GM23248 (cell line): Measurements from ENCODE around the gene FLVCR1. TPM values are rescaled to one million over a fixed set of nuclear protein-coding genes. Genes with fewer than 3 reads are reported as not detected.

Experiments
- DNase-seq: peaks from one replicate; pipeline ENCODE4 v3.0.0-alpha.2; 2015
- H2AFZ ChIP-seq: fragments of 200-600 bp; sonication (generic); 2 replicates; pipeline ENCODE4 v1.6.1; 2016; ENCODE audit warnings: antibody characterized with exemption
- H3F3A ChIP-seq: fragments of 200-600 bp; sonication (generic); 2 replicates; pipeline ENCODE4 v1.6.1; 2016; ENCODE audit warnings: mild to moderate bottlenecking, antibody characterized with exemption, mixed run types; ENCODE audit not compliant: insufficient read depth
- H3K27ac ChIP-seq: fragments of 200-600 bp; sonication (generic); 2 replicates; pipeline ENCODE4 v1.5.1; 2016; ENCODE audit warnings: mild to moderate bottlenecking
- H3K27me3 ChIP-seq: fragments of 200-600 bp; sonication (generic); replicated peaks from 2 replicates; pipeline ENCODE4 v1.6.1; 2016; ENCODE audit warnings: mild to moderate bottlenecking; ENCODE audit not compliant: insufficient read depth
- H3K36me3 ChIP-seq: fragments of 200-600 bp; sonication (generic); 2 replicates; pipeline ENCODE4 v1.6.1; 2016; ENCODE audit warnings: low read depth, mild to moderate bottlenecking
- H3K4me1 ChIP-seq: fragments of 200-600 bp; sonication (generic); 2 replicates; pipeline ENCODE4 v1.6.1; 2016; ENCODE audit warnings: mild to moderate bottlenecking; ENCODE audit not compliant: insufficient read depth
- H3K4me2 ChIP-seq: fragments of 200-600 bp; sonication (generic); one replicate; pipeline ENCODE4 v1.6.1; 2016; ENCODE audit warnings: mild to moderate bottlenecking; ENCODE audit not compliant: unreplicated experiment
- H3K4me3 ChIP-seq: fragments of 200-600 bp; sonication (generic); 2 replicates; pipeline ENCODE4 v1.5.1; 2016; ENCODE audit warnings: mild to moderate bottlenecking
- H3K79me2 ChIP-seq: fragments of 200-600 bp; sonication (generic); 2 replicates; pipeline ENCODE4 v1.6.1; 2016; ENCODE audit warnings: mild to moderate bottlenecking; ENCODE audit not compliant: insufficient read depth
- H3K9ac ChIP-seq: fragments of 200-600 bp; sonication (generic); 2 replicates; pipeline ENCODE4 v1.6.1; 2016; ENCODE audit warnings: mild to moderate bottlenecking
- H3K9me2 ChIP-seq: fragments of 200-600 bp; sonication (generic); 2 replicates; pipeline ENCODE4 v1.6.1; 2016; ENCODE audit warnings: mixed run types, mild to moderate bottlenecking, moderate library complexity; ENCODE audit not compliant: insufficient read depth
- H3K9me3 ChIP-seq: fragments of 200-600 bp; sonication (generic); one replicate; pipeline ENCODE4 v1.6.1; 2017; ENCODE audit warnings: low read depth
- H4K20me1 ChIP-seq: fragments of 200-600 bp; sonication (generic); 2 replicates; pipeline ENCODE4 v1.6.0; 2016; ENCODE audit not compliant: insufficient read depth
- EZH2 ChIP-seq: fragments of 200-600 bp; sonication (generic); IDR thresholded peaks from 2 replicates; pipeline ENCODE4 v1.6.1; 2018; ENCODE audit warnings: antibody characterized with exemption, mild to moderate bottlenecking; ENCODE audit not compliant: insufficient read depth, poor library complexity, severe bottlenecking
- EZH2phosphoT487 ChIP-seq: fragments of 200-600 bp; sonication (generic); IDR thresholded peaks from 2 replicates; pipeline ENCODE4 v1.6.1; 2018; ENCODE audit warnings: antibody characterized with exemption, moderate library complexity, mild to moderate bottlenecking, low read depth; ENCODE audit not compliant: insufficient read depth
- WGBS, 2 experiments: methylation state at CpG; one replicate each; pipeline ENCODE4 v1.1.6; 2015 to 2017; ENCODE audit warnings: low lambda C conversion rate in 2 of 2, low coverage in 1 of 2; ENCODE audit errors: missing lambda C conversion rate in 2 of 2; 5-methylcytosine and 5-hydroxymethylcytosine counted together
- in situ Hi-C: fragments of 300-500 bp; cut with MboI; formaldehyde crosslinking; loops from 2 replicates; pipeline ENCODE4 v1.15.0; 2020
- polyA plus RNA-seq: library from polyadenylated mRNA; unstranded; fragments of >200 nt; fragmentation: Nextera tagmentation; extraction: Ambion mirVana; gene quantifications from 2 replicates; pipeline ENCODE4 v1.2.1, GENCODE V29; 2016
- total RNA-seq: library from RNA; depleted of rRNA; stranded (reverse); fragments of >200 nt; shearing (Covaris generic); gene quantifications from 2 replicates; pipeline ENCODE4 v1.2.3, GENCODE V29; 2014; rRNA removed

Gene FLVCR1
- total RNA-seq (2.3 and 4.2 TPM in 2 replicates), polyA plus RNA-seq (0.81 and 0.86 TPM in 2 replicates)

DNA sequence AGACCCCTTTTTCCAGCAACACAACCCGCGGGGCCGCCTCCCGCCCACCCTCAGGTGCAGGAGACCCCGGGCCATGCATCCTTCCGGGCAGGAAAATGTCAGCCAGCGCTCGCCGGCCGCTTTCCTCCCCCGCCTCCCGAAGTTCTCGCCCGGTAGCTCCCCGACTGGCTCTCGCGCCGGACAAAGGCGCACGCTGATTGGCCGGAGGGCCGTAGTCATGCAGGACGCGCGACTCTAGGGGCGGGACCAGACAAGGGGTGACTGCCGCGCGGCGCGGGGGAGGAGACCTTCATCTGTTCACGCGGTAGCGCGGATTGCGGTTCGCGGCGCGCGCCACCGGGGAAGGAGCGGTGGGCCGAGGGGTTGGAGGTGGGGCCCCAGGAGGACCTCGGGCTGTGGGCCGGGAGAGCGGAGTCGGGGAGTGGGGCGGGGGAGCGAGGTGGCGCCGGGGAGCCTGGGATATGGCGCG lies at the start of gene FLVCR1:
Gene FLVCR1 (plus strand): TSS at position 284 of the 469 bp plus-strand sequence. CDS start 178 bp downstream, at position 462.
- Histone ChIP-seq H3K9me3 (no peaks in the 10 kb centered on the region), H3K4me1 (peaks cover 17% of the 10 kb centered on the region; the same call in 1 of the 2 replicates)

DNA sequence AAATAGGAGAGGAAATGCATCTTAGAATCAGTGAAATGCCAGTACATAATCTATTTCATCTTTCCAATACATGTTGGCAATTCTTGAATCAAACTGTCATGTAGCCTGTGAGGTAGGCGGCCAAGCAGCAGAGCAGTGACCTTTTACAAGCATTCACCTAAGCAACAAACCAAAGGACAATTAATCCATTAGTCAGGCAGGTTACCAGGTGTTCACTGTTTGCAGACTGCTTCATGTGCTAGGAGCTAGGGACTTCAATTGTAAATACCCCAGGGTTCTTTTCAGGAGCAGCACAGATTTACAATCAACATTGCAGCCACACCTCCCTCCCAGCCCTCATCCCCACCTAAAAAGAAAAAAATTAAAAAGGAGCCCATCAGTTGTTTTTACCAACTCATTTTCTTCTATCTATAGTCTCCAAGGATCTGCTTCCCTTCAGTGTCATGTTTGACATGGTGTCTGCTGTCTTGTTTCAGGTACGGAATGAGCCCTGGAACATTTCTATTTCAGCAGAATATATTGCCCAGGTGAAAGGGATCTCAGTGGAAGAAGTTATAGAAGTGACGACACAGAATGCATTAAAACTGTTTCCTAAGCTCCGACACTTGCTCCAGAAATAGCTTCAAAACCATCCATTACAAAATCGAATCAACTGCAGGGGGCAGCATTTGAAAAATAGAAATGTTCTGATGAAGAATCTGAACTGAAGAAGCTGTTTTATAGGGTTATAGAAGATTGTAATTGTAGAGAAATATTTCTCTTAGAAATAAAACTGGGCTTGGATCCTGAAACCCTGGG lies 43.3 kb upstream of the FLVCR1 start:
- H3K27me3 ChIP-seq: no peaks in the 10 kb centered on the region
- peak; percentile 14 for DNase-seq
- H2AFZ ChIP-seq: no peak overlapping the region
- no peak overlapping the region for H3K4me2 ChIP-seq
- TF ChIP-seq EZH2phosphoT487: no peak
- no peak for TF ChIP-seq EZH2
- no peaks in the 10 kb centered on the region; the same call in 1 of the 2 replicates for H3K4me1 ChIP-seq
- H3F3A ChIP-seq: no peaks in the 10 kb centered on the region
- H3K79me2 ChIP-seq: no peaks in the 10 kb centered on the region
- no peaks in the 10 kb centered on the region; the same call in 1 of the 2 replicates for H3K36me3 ChIP-seq
- in situ Hi-C loops: no loop called here
- H3K27ac ChIP-seq: no peak overlapping the region
- WGBS, 2 experiments: 58 to 60% methylated on average over 5 of the region's 5 CpGs
- no peaks in the 10 kb centered on the region for H4K20me1 ChIP-seq
- no peaks in the 10 kb centered on the region for H3K9me3 ChIP-seq
- H3K9ac ChIP-seq: no peak overlapping the region
- H3K4me3 ChIP-seq: no peak overlapping the region
- H3K9me2 ChIP-seq: no peaks in the 10 kb centered on the region

More for the DNA sequence above, at the start of gene FLVCR1:
- Histone ChIP-seq H3K27me3 (no peaks in the 10 kb centered on the region), H4K20me1 (no peaks in the 10 kb centered on the region), H2AFZ (peak within 1 kb of the TSS; percentile 83), H3F3A (0 out of 2 replicates have a peak, but pooled peaks cover 5% of the 10 kb centered on the region), H3K27ac (peak within 1 kb of the TSS; percentile 71), H3K9me2 (no peaks in the 10 kb centered on the region), H3K9ac (peak within 1 kb of the TSS; percentile 94), H3K4me3 (peak within 1 kb of the TSS; percentile 77), H3K36me3 (no peaks in the 10 kb centered on the region), H3K79me2 (peaks cover 51% of the 10 kb centered on the region), H3K4me2 (peak within 1 kb of the TSS; percentile 85)
- 0 to 1% methylated on average over 36 to 52 of the region's 54 CpGs for WGBS, 2 experiments
- TF ChIP-seq EZH2: no peak
- no peak for TF ChIP-seq EZH2phosphoT487
- in situ Hi-C loops: no loop called here
- DNase-seq: peak; percentile 99

DNA sequence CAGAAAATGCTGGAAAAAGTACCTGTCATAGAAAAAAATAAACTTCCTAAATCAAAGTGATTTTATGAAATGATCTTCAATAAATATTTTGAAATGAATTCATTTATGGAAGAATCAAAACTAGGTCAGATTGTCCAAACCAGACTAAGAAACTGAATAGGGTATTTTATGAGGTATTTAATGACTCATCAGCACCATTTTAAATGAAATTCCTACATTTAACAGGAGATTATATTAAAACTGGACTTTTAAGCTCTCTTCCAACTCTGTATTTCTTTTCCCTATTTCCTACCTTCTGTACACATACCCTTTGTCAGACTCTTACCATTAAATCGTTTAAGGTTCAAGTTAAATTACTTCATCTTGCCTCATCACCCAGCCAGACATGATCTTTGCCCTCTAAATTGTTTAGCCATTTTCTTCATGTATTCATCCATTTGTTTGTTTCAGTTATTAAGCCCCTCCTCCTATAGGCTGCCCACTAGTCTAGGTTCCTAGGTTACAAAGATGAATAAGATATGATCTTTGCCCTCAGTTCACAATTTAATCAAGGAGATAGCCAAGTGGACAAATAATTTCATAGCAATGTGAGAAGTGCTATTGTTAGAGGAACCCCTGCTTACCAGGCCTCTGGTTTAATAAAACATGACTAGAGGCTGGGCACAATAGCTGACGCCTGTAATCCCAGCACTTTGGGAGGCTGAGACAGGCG lies 41.4 kb upstream of the FLVCR1 start:
- Histone ChIP-seq H2AFZ (no peak overlapping the region), H3K9me3 (no peaks in the 10 kb centered on the region), H3K4me2 (no peak overlapping the region), H3K27me3 (no peaks in the 10 kb centered on the region), H3F3A (no peaks in the 10 kb centered on the region), H3K4me3 (no peak overlapping the region), H3K4me1 (no peaks in the 10 kb centered on the region; the same call in 1 of the 2 replicates), H3K9me2 (no peaks in the 10 kb centered on the region), H3K79me2 (no peaks in the 10 kb centered on the region), H3K27ac (no peak overlapping the region), H4K20me1 (no peaks in the 10 kb centered on the region), H3K9ac (no peak overlapping the region), H3K36me3 (no peaks in the 10 kb centered on the region; the same call in 1 of the 2 replicates)
- no peak for TF ChIP-seq EZH2
- TF ChIP-seq EZH2phosphoT487: no peak
- 83 to 85% methylated on average over 3 of the region's 3 CpGs for WGBS, 2 experiments
- in situ Hi-C loops: no loop called here
- peak; percentile 5 for DNase-seq

DNA sequence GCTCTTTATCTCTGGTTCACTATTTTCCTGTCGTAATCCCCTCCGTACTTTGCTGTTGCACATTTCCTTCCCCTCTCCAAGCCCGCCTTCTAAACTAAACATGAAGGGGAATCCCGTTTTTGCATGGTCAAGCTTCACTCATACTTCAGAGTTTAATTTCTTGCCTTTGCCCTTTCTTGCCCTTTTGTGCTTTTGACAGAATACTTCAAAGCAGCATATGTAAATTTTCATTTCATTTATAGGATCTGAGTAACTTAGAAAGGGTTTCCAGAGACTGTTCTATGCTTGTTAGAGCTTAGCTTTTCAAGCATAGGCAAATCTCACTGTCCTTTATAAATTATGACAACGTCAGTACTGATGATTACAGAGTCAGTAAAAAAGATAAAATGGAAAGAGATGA lies 38.3 kb upstream of the FLVCR1 start:
- H3K27ac ChIP-seq: no peak overlapping the region
- no peak for DNase-seq
- H4K20me1 ChIP-seq: no peaks in the 10 kb centered on the region
- no peak for TF ChIP-seq EZH2phosphoT487
- TF ChIP-seq EZH2: no peak
- H3K79me2 ChIP-seq: no peaks in the 10 kb centered on the region
- H3K4me1 ChIP-seq: no peaks in the 10 kb centered on the region; the same call in 1 of the 2 replicates
- in situ Hi-C loops: no loop called here
- no peaks in the 10 kb centered on the region for H3K9me3 ChIP-seq
- H3K4me2 ChIP-seq: no peak overlapping the region
- no peak overlapping the region for H3K9ac ChIP-seq
- H2AFZ ChIP-seq: no peak overlapping the region
- no peaks in the 10 kb centered on the region for H3K9me2 ChIP-seq
- H3K27me3 ChIP-seq: no peaks in the 10 kb centered on the region
- WGBS, 2 experiments: 57% methylated on average over 5 of the region's 5 CpGs
- no peak overlapping the region for H3K4me3 ChIP-seq
- no peaks in the 10 kb centered on the region for H3F3A ChIP-seq
- no peaks in the 10 kb centered on the region for H3K36me3 ChIP-seq
